OCI-LY7 (cell line): ENCODE data around the gene GFER. TPM values are rescaled to one million over a fixed set of nuclear protein-coding genes. Genes with fewer than 3 reads are reported as not detected.

Source experiments
- BruUV-seq: library from RNA; stranded (reverse); fragments of 400-500 nt; replicated peaks from 2 replicates; lab custom pipeline; 2021; lab: Mats Ljungman, UMichigan
- CTCF ChIA-PET: fragments of 300-600 bp; sonication (Branson Sonifier 250); formaldehyde crosslinking; loops from one replicate; lab custom pipeline; 2022; ENCODE audit warnings: antibody characterized with exemption; ENCODE audit not compliant: unreplicated experiment; lab: Charles Lee
- POLR2A ChIA-PET: fragments of 300-600 bp; sonication (Branson Sonifier 250); formaldehyde crosslinking; loops from one replicate; lab custom pipeline; 2022; ENCODE audit warnings: antibody characterized with exemption; lab: Charles Lee
- DNase-seq: peaks from one replicate; pipeline ENCODE4 v3.0.0-alpha.2; 2015; ENCODE audit warnings: low spot score
- H2AFZ ChIP-seq: fragments of 200-600 bp; sonication (generic), shearing (Covaris generic); 2 replicates; pipeline ENCODE4 v1.6.1; 2014; ENCODE audit warnings: mild to moderate bottlenecking, antibody characterized with exemption, low read length, moderate library complexity
- H3K27ac ChIP-seq: fragments of 200-600 bp; sonication (generic); 2 replicates; pipeline ENCODE4 v1.5.1; 2014; ENCODE audit warnings: mixed run types, low read depth, mild to moderate bottlenecking, moderate library complexity, low read length, inconsistent platforms; ENCODE audit not compliant: poor library complexity, severe bottlenecking
- H3K36me3 ChIP-seq: fragments of 200-600 bp; sonication (generic); 2 replicates; pipeline ENCODE4 v1.6.1; 2014; ENCODE audit warnings: mild to moderate bottlenecking, antibody characterized with exemption, low read length, moderate library complexity, mixed read lengths; ENCODE audit not compliant: insufficient read depth
- H3K4me1 ChIP-seq: fragments of 200-600 bp; sonication (generic); 2 replicates; pipeline ENCODE4 v1.5.1; 2014; ENCODE audit warnings: mild to moderate bottlenecking, low read length; ENCODE audit not compliant: insufficient read depth, poor library complexity, severe bottlenecking
- H3K4me2 ChIP-seq: fragments of 200-600 bp; sonication (generic); 2 replicates; pipeline ENCODE4 v1.6.1; 2014; ENCODE audit warnings: mild to moderate bottlenecking, low read length
- H3K4me3 ChIP-seq: fragments of 200-600 bp; sonication (generic); 2 replicates; pipeline ENCODE4 v1.5.1; 2014; ENCODE audit warnings: mild to moderate bottlenecking, low read depth, low read length; ENCODE audit not compliant: poor library complexity, severe bottlenecking
- H3K79me2 ChIP-seq: fragments of 200-600 bp; sonication (generic); 2 replicates; pipeline ENCODE4 v1.6.1; 2016; ENCODE audit warnings: low read depth, mild to moderate bottlenecking, low read length, moderate library complexity, mixed read lengths; ENCODE audit not compliant: insufficient read depth
- H3K9me2 ChIP-seq: fragments of 200-600 bp; sonication (generic); 2 replicates; pipeline ENCODE4 v1.6.1; 2016; ENCODE audit warnings: mild to moderate bottlenecking, low read length, mixed read lengths; ENCODE audit not compliant: insufficient read depth
- H3K9me3 ChIP-seq: fragments of 200-600 bp; sonication (generic); 2 replicates; pipeline ENCODE4 v1.6.1; 2014; ENCODE audit warnings: mild to moderate bottlenecking, mixed run types, low read length, mixed read lengths
- H4K20me1 ChIP-seq: fragments of 200-600 bp; sonication (generic); 2 replicates; pipeline ENCODE4 v1.6.1; 2014; ENCODE audit warnings: mild to moderate bottlenecking, antibody characterized with exemption, low read length, moderate library complexity, mixed read lengths; ENCODE audit not compliant: insufficient read depth
- CTCF ChIP-seq: fragments of 200-600 bp; sonication (generic); conservative IDR thresholded peaks from 2 replicates; pipeline ENCODE4 v1.5.1; 2014; ENCODE audit warnings: mild to moderate bottlenecking, antibody characterized with exemption, low read length, moderate library complexity, mixed read lengths
- EZH2phosphoT487 ChIP-seq: fragments of 200-600 bp; sonication (generic); IDR thresholded peaks from 2 replicates; pipeline ENCODE4 v1.6.1; 2018; ENCODE audit warnings: low read depth, borderline replicate concordance, mild to moderate bottlenecking, mixed run types, antibody characterized with exemption, low read length, moderate library complexity, mixed read lengths
- intact Hi-C: fragments of 100-400 bp; cut with micrococcal nuclease; formaldehyde crosslinking; loops from one replicate; pipeline ENCODE4 v1.10.0; 2022; ENCODE audit not compliant: unreplicated experiment
- total RNA-seq, 2 experiments: library from RNA; depleted of rRNA in 1 of 2; stranded (reverse); fragments of >200 nt in 1 of 2; shearing (Covaris generic) in 1 of 2; gene quantifications; 2 replicates each; pipeline ENCODE4 v1.2.3, GENCODE V29; 2014 to 2022

Gene GFER
- total RNA-seq, 2 experiments from 2014 or later, result 32.3 to 40.2 TPM

GRCh38 chr16:1975432-1976215 is 8.4 kb upstream of the GFER start:
- TF ChIP-seq EZH2phosphoT487 (no peak), CTCF (no peak)
- no peak overlapping the region for H3K4me2 ChIP-seq
- no peak overlapping the region for H2AFZ ChIP-seq
- no peaks in the 10 kb centered on the region for H4K20me1 ChIP-seq
- peaks cover 12% of the 10 kb centered on the region for H3K4me1 ChIP-seq
- no peaks in the 10 kb centered on the region for H3K9me2 ChIP-seq
- H3K4me3 ChIP-seq, result no peak overlapping the region
- H3K9me3 ChIP-seq, result no peaks in the 10 kb centered on the region
- peaks cover 28% of the 10 kb centered on the region for H3K79me2 ChIP-seq
- intact Hi-C loops, result no loop called here
- DNase-seq, result no peak
- BruUV-seq, result no TSS peak
- CTCF ChIA-PET, result no interaction called here
- H3K36me3 ChIP-seq, result peaks cover 54% of the 10 kb centered on the region
- POLR2A ChIA-PET, result no interaction called here
- no peak overlapping the region for H3K27ac ChIP-seq

GRCh38 chr16:1976216-1976520 is 7.8 kb upstream of the GFER start:
- POLR2A ChIA-PET, result no interaction called here
- Histone ChIP-seq H3K9me2 (no peaks in the 10 kb centered on the region), H3K9me3 (no peaks in the 10 kb centered on the region), H4K20me1 (no peaks in the 10 kb centered on the region), H3K4me1 (peaks cover 8% of the 10 kb centered on the region), H2AFZ (no peak overlapping the region), H3K79me2 (peaks cover 24% of the 10 kb centered on the region), H3K4me2 (no peak overlapping the region), H3K27ac (no peak overlapping the region), H3K36me3 (peaks cover 54% of the 10 kb centered on the region), H3K4me3 (no peak overlapping the region)
- intact Hi-C loops, result no loop called here
- TF ChIP-seq EZH2phosphoT487 (no peak), CTCF (no peak)
- no TSS peak for BruUV-seq
- CTCF ChIA-PET, result no interaction called here
- no peak for DNase-seq
